ENCODE data around the gene GMNN. TPM values are rescaled to one million over a fixed set of nuclear protein-coding genes. Genes with fewer than 3 reads are reported as not detected.
"Not testable (repeated sequence)": the region's sequence is repeated elsewhere in the genome, so short reads cannot be mapped to it uniquely, and the experiment has no call there.

GMNN gene
- total RNA-seq, 1 donor = 41.7 TPM

DNA sequence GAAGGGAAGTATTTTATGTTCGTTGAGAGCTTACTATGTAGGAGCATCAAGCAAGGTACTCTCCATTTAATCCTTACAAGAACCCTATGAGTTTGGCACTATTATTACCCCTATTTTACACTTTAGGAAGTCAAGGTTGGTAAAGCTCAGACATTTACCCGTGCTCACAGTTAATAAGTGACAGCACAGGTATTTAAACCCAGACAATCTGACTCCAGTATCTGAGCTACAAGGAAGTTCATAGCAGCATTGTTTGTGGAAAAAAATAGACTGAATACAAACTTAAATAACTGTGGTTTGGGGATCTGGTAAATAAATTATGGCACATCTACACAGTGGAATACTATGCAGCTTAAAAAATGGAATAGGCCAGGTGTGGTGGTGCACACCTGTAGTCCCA is 21.2 kb upstream of the GMNN start:
- TF ChIP-seq, protein P1, sequence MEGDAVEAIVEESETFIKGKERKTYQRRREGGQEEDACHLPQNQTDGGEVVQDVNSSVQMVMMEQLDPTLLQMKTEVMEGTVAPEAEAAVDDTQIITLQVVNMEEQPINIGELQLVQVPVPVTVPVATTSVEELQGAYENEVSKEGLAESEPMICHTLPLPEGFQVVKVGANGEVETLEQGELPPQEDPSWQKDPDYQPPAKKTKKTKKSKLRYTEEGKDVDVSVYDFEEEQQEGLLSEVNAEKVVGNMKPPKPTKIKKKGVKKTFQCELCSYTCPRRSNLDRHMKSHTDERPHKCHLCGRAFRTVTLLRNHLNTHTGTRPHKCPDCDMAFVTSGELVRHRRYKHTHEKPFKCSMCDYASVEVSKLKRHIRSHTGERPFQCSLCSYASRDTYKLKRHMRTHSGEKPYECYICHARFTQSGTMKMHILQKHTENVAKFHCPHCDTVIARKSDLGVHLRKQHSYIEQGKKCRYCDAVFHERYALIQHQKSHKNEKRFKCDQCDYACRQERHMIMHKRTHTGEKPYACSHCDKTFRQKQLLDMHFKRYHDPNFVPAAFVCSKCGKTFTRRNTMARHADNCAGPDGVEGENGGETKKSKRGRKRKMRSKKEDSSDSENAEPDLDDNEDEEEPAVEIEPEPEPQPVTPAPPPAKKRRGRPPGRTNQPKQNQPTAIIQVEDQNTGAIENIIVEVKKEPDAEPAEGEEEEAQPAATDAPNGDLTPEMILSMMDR (IDR thresholded peaks at IDR 0.05; ENCODE audit: insufficient read depth, low read length) = no peak
- H3K4me3 ChIP-seq (ENCODE audit: low read depth, low read length) = no peak overlapping the region
- DNase-seq (ENCODE audit: low read depth) = no peak

DNA sequence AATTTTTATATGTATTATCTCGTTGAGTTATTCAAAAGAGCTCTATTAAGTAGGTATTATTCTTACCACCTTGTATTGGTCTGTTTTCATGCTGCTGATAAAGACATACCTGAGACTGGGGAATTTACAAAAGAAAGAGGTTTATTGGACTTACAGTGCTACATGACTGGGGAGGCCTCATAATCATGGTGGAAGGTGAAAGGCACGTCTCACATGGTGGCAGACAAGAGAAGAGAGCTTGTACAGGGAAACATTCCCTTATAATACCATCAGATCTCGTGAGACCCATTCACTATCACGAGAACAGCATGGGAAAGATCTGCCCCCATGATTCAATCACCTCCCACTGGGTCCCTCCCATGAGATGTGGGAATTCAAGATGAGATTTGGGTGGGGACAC is 20.4 kb upstream of the GMNN start:
- not testable (repeated sequence) for DNase-seq (ENCODE audit: low read depth); H3K4me3 ChIP-seq (ENCODE audit: low read depth, low read length)

DNA sequence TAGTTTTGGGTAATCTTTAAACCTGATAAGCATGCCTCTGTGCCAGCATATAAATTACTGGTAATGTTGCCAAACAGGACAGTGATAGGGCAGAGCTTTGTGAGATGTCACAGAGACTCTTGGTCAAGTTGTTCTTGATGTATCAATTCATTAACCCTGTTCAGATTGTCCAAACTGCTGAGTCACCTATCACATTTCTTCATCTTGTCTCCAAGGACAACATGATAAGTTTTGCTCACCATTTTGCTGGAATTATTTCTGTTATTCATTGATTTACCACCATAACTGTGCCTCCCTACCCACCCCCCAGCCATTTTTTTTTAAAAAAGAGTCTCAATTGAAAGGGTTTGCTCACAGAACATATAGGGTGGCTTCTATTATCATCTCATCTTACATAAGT is 19.5 kb upstream of the GMNN start:
- TF ChIP-seq, protein P1 (IDR thresholded peaks at IDR 0.05; ENCODE audit: insufficient read depth, low read length) = no peak
- H3K4me3 ChIP-seq (ENCODE audit: low read depth, low read length) = no peak overlapping the region
- DNase-seq (ENCODE audit: low read depth) = no peak

DNA sequence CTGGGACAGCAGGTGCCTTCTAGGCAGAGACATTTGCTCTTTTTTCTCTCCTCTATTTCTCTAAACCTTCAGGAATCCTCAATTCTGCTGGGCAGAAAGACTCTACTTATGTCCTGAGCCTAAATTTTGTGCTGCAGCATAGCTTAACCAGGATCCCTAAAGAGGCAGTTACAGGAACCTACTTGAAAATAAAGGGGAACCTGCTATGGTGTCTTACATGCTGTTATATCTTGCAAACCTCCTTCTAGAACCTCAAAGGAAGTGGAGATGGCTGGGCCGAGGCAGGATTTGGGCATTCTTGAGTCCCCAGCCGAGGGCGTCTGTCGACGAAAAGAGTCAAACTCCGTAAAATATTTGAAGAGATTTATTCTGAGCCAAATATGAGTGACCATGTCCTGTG is 17.1 kb upstream of the GMNN start:
- TF ChIP-seq, protein P1 (IDR thresholded peaks at IDR 0.05; ENCODE audit: insufficient read depth, low read length) = no peak
- no peak overlapping the region for H3K4me3 ChIP-seq (ENCODE audit: low read depth, low read length)
- DNase-seq (ENCODE audit: low read depth) = no peak

DNA sequence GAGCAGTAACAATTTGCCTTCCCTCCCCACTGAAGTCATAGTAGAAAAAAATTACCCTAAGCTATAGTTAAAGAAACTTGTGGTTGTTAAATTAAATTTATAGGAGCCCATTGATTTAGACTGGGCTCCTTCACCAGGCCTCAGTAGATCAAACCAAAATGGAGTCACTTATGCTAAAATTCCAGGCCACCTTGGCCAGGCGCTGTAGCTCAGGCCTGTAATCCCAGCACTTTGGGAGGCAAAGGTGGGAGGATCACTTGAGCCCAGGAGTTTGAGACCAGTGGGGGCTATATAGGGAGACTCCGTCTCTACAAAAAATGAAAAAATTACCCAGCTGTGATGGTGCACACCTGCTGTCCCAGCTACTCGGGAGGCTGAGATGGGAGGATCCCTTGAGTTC is 15.0 kb upstream of the GMNN start:
- DNase-seq (ENCODE audit: low read depth) = no peak
- TF ChIP-seq, protein P1 (IDR thresholded peaks at IDR 0.05; ENCODE audit: insufficient read depth, low read length) = no peak
- no peak overlapping the region for H3K4me3 ChIP-seq (ENCODE audit: low read depth, low read length)

DNA sequence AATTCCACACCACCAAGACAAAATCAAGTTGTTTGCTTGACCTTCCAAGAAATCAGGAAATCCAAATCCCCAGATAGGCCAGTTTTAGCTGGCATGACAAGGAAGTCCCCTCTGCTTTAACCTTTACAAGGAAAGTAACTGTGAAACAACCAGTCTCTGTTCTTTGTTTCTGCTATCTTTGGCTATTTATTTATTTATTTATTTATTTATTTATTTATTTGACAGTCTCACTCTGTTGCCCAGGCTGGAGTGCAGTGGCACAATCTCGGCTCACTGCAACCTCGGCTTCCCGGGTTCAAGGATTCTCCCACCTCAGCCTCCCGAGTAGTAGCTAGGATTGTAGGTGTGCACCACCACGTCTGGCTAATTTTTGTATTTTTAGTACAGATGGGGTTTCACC is 14.5 kb upstream of the GMNN start:
- TF ChIP-seq, protein P1 (IDR thresholded peaks at IDR 0.05; ENCODE audit: insufficient read depth, low read length) = no peak
- no peak overlapping the region for H3K4me3 ChIP-seq (ENCODE audit: low read depth, low read length)
- no peak for DNase-seq (ENCODE audit: low read depth)

DNA sequence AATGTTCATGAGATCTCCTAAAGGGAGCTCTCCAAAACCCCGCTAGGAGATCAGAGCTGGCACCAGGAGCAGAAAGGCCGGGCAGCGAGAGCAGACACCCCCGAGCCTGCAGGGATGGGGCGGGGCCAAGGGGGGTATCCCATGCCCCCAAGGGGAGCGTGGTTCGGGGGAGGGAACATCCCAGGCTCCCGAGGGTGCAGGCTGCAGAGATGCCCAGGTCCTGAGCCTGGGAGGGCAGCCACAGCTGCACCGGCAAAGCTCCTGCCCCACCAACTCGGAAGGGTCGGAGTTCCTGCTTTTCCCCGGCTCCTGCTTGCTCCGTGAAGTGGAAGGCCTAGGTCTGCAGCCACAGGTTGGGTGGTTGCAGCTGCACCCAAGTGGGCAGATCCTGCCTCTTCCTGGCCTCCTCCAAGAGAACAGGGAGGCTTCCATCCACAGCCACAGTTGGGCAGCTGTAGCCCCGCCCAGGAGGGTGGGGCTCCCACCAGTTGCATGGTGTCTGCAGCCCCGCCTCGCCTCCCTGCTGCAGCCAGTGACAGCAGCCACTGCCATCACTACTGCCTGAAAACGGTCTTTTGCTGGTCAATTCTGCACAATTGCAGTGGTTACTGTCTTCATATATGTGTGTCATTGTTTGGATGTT is 13.4 kb upstream of the GMNN start:
- H3K4me3 ChIP-seq (ENCODE audit: low read depth, low read length) = no peak overlapping the region
- TF ChIP-seq, protein P1 (IDR thresholded peaks at IDR 0.05; ENCODE audit: insufficient read depth, low read length) = no peak
- DNase-seq (ENCODE audit: low read depth) = no peak

Data from fibroblast of the aortic adventitia (primary cell).